ENCODE results near the gene NRP1.

DNA sequence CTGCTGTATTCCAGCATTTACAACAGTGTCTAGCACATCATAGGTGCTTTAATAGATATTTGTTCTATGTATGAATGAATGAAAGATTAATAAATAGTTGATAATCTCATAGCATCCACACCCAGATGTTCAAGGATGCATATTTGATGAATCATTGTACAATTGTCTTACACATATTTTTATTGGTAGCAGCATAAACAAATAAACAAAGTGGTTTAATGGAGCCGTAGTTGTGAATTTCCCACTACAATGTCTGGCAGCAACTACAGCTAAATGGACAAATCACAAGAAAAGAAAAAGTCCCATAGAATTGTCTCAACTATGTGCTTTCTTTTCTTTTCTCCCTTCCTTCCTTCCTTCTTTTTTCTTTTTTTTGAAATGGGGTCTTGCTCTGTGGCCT lies 150.8 kb downstream of the NRP1 start:
- TF ChIP-seq CTCF (conservative IDR thresholded peaks at IDR 0.05; ENCODE audit: low read depth, low read length) (no peak), EZH2 (IDR thresholded peaks at IDR 0.05; ENCODE audit: borderline replicate concordance, low read depth, low read length, poor library complexity, severe bottlenecking) (no peak)
